GM21825 (cell line): Measurements from ENCODE around the gene DNAAF6.
A peak's percentile ranks its signal among the peaks of the same experiment; 100 is the strongest.
"Not testable (repeated sequence)": the region's sequence is repeated elsewhere in the genome, so short reads cannot be mapped to it uniquely, and the experiment has no call there.

Experiments used
- ATAC-seq: cut with Tn5 transposase; IDR thresholded peaks from one replicate; pipeline ENCODE4 v1.9.1; 2021; ENCODE audit warnings: mild to moderate bottlenecking, moderate library complexity; ENCODE audit not compliant: unreplicated experiment

Gene DNAAF6

GRCh38 chrX:107205770-107206696 lies at the start of gene DNAAF6, which contains the start of gene NUP62CL:
Gene DNAAF6 (plus strand): TSS chrX:107206611. CDS start chrX:107212876, 6,265 bp downstream.
Gene NUP62CL (minus strand): TSS chrX:107206433. CDS start chrX:107175146, 31,287 bp downstream.
- ATAC-seq = peak; percentile 94

- ATAC-seq = not testable (repeated sequence)
Observed at GRCh38 chrX:107157618-107158017, 48.8 kb upstream of the DNAAF6 start.

GRCh38 chrX:107167163-107167921 lies 39.1 kb upstream of the DNAAF6 start:
- no peak for ATAC-seq

- no peak for ATAC-seq
Observed at GRCh38 chrX:107168257-107168656, 38.2 kb upstream of the DNAAF6 start.

- no peak for ATAC-seq
Observed at GRCh38 chrX:107168712-107169111, 37.7 kb upstream of the DNAAF6 start.

GRCh38 chrX:107171369-107172102 lies 34.9 kb upstream of the DNAAF6 start:
- ATAC-seq = no peak

GRCh38 chrX:107197319-107197718 lies 9.1 kb upstream of the DNAAF6 start:
- no peak for ATAC-seq

GRCh38 chrX:107198074-107198473 lies 8.3 kb upstream of the DNAAF6 start:
- ATAC-seq = not testable (repeated sequence)

GRCh38 chrX:107199491-107199890 lies 6.9 kb upstream of the DNAAF6 start:
- ATAC-seq = no peak

GRCh38 chrX:107204068-107204605 lies 2.3 kb upstream of the DNAAF6 start:
- no peak for ATAC-seq

GRCh38 chrX:107206697-107207065 lies 270 bp downstream of the DNAAF6 start:
- no peak for ATAC-seq

GRCh38 chrX:107207089-107207488 lies 678 bp downstream of the DNAAF6 start:
- ATAC-seq = no peak

GRCh38 chrX:107207943-107208342 lies 1.5 kb downstream of the DNAAF6 start:
- ATAC-seq = no peak

- ATAC-seq = no peak
Observed at GRCh38 chrX:107213477-107213876, 7.1 kb downstream of the DNAAF6 start.

- ATAC-seq = no peak
Observed at GRCh38 chrX:107226757-107227156, 20.3 kb downstream of the DNAAF6 start.

GRCh38 chrX:107227780-107228485 lies 21.5 kb downstream of the DNAAF6 start:
- ATAC-seq = no peak

- ATAC-seq = no peak
Observed at GRCh38 chrX:107228486-107228819, 22.0 kb downstream of the DNAAF6 start.

- no peak for ATAC-seq
Observed at GRCh38 chrX:107272431-107272921, 66.1 kb downstream of the DNAAF6 start.

GRCh38 chrX:107273795-107274194 lies 67.4 kb downstream of the DNAAF6 start:
- ATAC-seq = no peak

- ATAC-seq = no peak
Observed at GRCh38 chrX:107288676-107289075, 82.3 kb downstream of the DNAAF6 start.
